HG03439 (cell line): ENCODE results near the gene MIGA2.

Source experiments
- ATAC-seq: cut with Tn5 transposase; IDR thresholded peaks from one replicate; pipeline ENCODE4 v1.9.1; 2021; ENCODE audit warnings: mild to moderate bottlenecking, moderate library complexity; ENCODE audit not compliant: unreplicated experiment

The MIGA2 gene

GRCh38 chr9:129010267-129010975 is 26.0 kb upstream of the MIGA2 start:
- no peak for ATAC-seq

- ATAC-seq, result no peak
Measured at GRCh38 chr9:129011170-129011569, 25.3 kb upstream of the MIGA2 start.

- ATAC-seq, result no peak
Measured at GRCh38 chr9:129011761-129012181, 24.7 kb upstream of the MIGA2 start.

GRCh38 chr9:129012343-129012742 is 24.1 kb upstream of the MIGA2 start:
- ATAC-seq, result no peak

- ATAC-seq, result no peak
Measured at GRCh38 chr9:129012893-129013448, 23.5 kb upstream of the MIGA2 start.

- no peak for ATAC-seq
Measured at GRCh38 chr9:129013674-129014073, 22.8 kb upstream of the MIGA2 start.

- ATAC-seq, result no peak
Measured at GRCh38 chr9:129014124-129014523, 22.3 kb upstream of the MIGA2 start.

- ATAC-seq, result no peak
Measured at GRCh38 chr9:129014608-129015007, 21.8 kb upstream of the MIGA2 start.

- peak; percentile 56 for ATAC-seq
Measured at GRCh38 chr9:129021091-129021490, 15.3 kb upstream of the MIGA2 start.

GRCh38 chr9:129022037-129022436 is 14.4 kb upstream of the MIGA2 start:
- ATAC-seq, result no peak

GRCh38 chr9:129023036-129023907 is 13.2 kb upstream of the MIGA2 start:
- no peak for ATAC-seq

GRCh38 chr9:129023908-129024233 is 12.6 kb upstream of the MIGA2 start:
- ATAC-seq, result no peak

GRCh38 chr9:129026442-129027223 is 9.8 kb upstream of the MIGA2 start:
- ATAC-seq, result no peak

- ATAC-seq, result peak; percentile 4
Measured at GRCh38 chr9:129027224-129027684, 9.2 kb upstream of the MIGA2 start.

GRCh38 chr9:129027685-129028191 is 8.7 kb upstream of the MIGA2 start:
- peak; percentile 38 for ATAC-seq

- peak; percentile 73 for ATAC-seq
Measured at GRCh38 chr9:129028192-129028966, 8.0 kb upstream of the MIGA2 start, which contains the start of gene SH3GLB2. SH3GLB2 (minus strand) TSS chr9:129028331; CDS start chr9:129028154, 177 bp downstream.

GRCh38 chr9:129030191-129030590 is 6.2 kb upstream of the MIGA2 start:
- no peak for ATAC-seq

GRCh38 chr9:129031514-129031913 is 4.9 kb upstream of the MIGA2 start:
- no peak for ATAC-seq

- ATAC-seq, result no peak
Measured at GRCh38 chr9:129032541-129033159, 3.8 kb upstream of the MIGA2 start.
